ENCODE data around the gene MCC. TPM values are rescaled to one million over a fixed set of nuclear protein-coding genes. Genes with fewer than 3 reads are reported as not detected.

MCC gene
- total RNA-seq, 1 donor from 2014 or later = 22.7 TPM

DNA sequence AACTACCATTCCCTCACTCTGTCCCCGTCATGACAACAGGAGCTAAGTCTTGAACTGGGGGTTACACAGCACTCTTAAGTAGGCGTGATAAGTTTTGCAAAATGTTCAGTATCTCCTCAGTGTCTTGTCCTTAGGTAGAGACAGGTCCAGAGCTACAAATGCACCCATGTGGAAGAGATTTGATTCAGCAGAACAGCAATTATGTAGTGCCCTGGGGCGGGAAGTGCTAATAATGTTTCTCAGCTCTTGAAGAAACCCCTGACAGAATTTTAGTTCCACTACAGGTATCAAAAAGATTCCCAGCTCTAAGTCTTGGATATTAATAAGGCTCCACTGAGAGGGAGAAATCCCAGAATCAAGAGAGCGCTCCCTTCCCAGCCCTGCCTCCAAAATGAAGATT lies 462.0 kb downstream of the MCC start:
- no peaks in the 10 kb centered on the region for H3K9me3 Mint-ChIP-seq (ENCODE audit: unreplicated experiment)
- no peak overlapping the region for H3K27ac Mint-ChIP-seq (ENCODE audit: unreplicated experiment)
- TF ChIP-seq, protein P1, sequence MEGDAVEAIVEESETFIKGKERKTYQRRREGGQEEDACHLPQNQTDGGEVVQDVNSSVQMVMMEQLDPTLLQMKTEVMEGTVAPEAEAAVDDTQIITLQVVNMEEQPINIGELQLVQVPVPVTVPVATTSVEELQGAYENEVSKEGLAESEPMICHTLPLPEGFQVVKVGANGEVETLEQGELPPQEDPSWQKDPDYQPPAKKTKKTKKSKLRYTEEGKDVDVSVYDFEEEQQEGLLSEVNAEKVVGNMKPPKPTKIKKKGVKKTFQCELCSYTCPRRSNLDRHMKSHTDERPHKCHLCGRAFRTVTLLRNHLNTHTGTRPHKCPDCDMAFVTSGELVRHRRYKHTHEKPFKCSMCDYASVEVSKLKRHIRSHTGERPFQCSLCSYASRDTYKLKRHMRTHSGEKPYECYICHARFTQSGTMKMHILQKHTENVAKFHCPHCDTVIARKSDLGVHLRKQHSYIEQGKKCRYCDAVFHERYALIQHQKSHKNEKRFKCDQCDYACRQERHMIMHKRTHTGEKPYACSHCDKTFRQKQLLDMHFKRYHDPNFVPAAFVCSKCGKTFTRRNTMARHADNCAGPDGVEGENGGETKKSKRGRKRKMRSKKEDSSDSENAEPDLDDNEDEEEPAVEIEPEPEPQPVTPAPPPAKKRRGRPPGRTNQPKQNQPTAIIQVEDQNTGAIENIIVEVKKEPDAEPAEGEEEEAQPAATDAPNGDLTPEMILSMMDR (IDR thresholded peaks at IDR 0.05; ENCODE audit: unreplicated experiment) = no peak
- H3K4me1 Mint-ChIP-seq (ENCODE audit: unreplicated experiment) = peaks cover 15% of the 10 kb centered on the region
- no peak for DNase-seq (ENCODE audit: low spot score)
- peaks cover 25% of the 10 kb centered on the region for H3K36me3 Mint-ChIP-seq (ENCODE audit: low read depth, unreplicated experiment)
- no peak overlapping the region for H3K4me3 Mint-ChIP-seq (ENCODE audit: unreplicated experiment)
- peaks cover 7% of the 10 kb centered on the region for H3K27me3 Mint-ChIP-seq (ENCODE audit: unreplicated experiment)

- TF ChIP-seq, protein P1 (IDR thresholded peaks at IDR 0.05; ENCODE audit: unreplicated experiment) = no peak
- peaks cover 9% of the 10 kb centered on the region for H3K4me1 Mint-ChIP-seq (ENCODE audit: unreplicated experiment)
- no peak for DNase-seq (ENCODE audit: low spot score)
- H3K4me3 Mint-ChIP-seq (ENCODE audit: unreplicated experiment) = no peak overlapping the region
- H3K27me3 Mint-ChIP-seq (ENCODE audit: unreplicated experiment) = peaks cover 7% of the 10 kb centered on the region
- no peak overlapping the region for H3K27ac Mint-ChIP-seq (ENCODE audit: unreplicated experiment)
- H3K9me3 Mint-ChIP-seq (ENCODE audit: unreplicated experiment) = no peaks in the 10 kb centered on the region
- peaks cover 25% of the 10 kb centered on the region for H3K36me3 Mint-ChIP-seq (ENCODE audit: low read depth, unreplicated experiment)
Observed at GRCh38 chr5:113025596-113025995, 462.7 kb downstream of the MCC start.

DNA sequence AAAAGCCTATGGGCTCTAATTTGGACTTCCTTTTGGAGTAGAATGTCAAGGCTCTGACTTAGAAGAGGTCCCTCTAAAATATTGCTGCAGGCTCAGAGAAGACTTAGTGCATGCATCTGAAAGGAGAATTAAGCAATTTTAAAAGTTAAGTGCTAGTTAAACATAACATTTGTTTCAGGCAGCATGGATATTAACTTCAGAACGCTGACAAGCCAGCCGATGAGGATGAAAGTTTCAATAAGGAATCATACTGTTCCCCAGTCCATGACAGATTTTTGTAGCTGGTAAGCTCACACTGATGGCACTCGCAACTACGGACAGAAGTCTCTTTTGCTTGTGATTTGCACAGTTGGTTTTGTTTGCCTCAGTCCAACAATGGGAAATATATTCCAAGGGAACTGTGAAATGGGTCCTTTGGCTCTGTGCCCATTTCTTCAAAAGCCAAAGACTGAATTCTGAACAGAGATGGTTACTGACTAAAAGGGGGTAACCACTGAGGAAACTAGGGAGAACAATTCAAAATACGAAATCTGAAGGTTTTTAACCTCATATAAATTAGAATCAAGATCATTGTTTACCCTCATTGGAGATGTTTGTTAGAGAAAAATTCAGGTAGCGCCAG lies 464.1 kb downstream of the MCC start:
- Mint-ChIP-seq H3K27me3 (ENCODE audit: unreplicated experiment) (peaks cover 3% of the 10 kb centered on the region), H3K27ac (ENCODE audit: unreplicated experiment) (no peak overlapping the region), H3K36me3 (ENCODE audit: low read depth, unreplicated experiment) (peaks cover 21% of the 10 kb centered on the region)

DNA sequence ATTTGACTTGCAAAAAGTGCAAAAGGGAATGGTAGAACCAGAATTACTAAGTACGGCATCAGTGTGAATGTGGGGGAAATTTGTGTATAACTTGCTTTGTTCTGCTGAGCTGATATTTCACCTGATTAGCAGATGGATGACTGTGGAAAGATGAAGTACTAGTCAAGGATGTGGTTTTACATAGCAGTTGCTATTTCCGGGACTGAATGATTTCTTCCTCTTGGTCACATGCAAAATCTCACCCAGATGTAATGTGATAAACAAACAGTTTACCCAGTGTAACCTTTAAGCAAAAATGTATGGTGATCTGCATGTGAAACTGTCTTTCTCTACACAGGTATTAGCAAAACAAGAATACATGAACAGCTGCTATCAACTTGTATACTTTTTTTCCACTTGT lies 465.6 kb downstream of the MCC start:
- Mint-ChIP-seq H3K36me3 (ENCODE audit: low read depth, unreplicated experiment) (peaks cover 21% of the 10 kb centered on the region), H3K4me3 (ENCODE audit: unreplicated experiment) (no peak overlapping the region), H3K4me1 (ENCODE audit: unreplicated experiment) (peaks cover 6% of the 10 kb centered on the region), H3K27me3 (ENCODE audit: unreplicated experiment) (peaks cover 3% of the 10 kb centered on the region), H3K9me3 (ENCODE audit: unreplicated experiment) (no peaks in the 10 kb centered on the region), H3K27ac (ENCODE audit: unreplicated experiment) (no peak overlapping the region)
- TF ChIP-seq, protein P1 (IDR thresholded peaks at IDR 0.05; ENCODE audit: unreplicated experiment) = no peak
- no peak for DNase-seq (ENCODE audit: low spot score)

More for the DNA sequence above, 464.1 kb downstream of the MCC start:
- no peak for DNase-seq (ENCODE audit: low spot score)
- Mint-ChIP-seq H3K4me1 (ENCODE audit: unreplicated experiment) (peaks cover 6% of the 10 kb centered on the region), H3K9me3 (ENCODE audit: unreplicated experiment) (no peaks in the 10 kb centered on the region), H3K4me3 (ENCODE audit: unreplicated experiment) (no peak overlapping the region)
- TF ChIP-seq, protein P1 (IDR thresholded peaks at IDR 0.05; ENCODE audit: unreplicated experiment) = no peak

GRCh38 chr5:113020461-113021273 lies 467.6 kb downstream of the MCC start:
- DNase-seq (ENCODE audit: low spot score) = no peak
- peaks cover 6% of the 10 kb centered on the region for H3K4me1 Mint-ChIP-seq (ENCODE audit: unreplicated experiment)
- H3K27me3 Mint-ChIP-seq (ENCODE audit: unreplicated experiment) = no peaks in the 10 kb centered on the region
- H3K4me3 Mint-ChIP-seq (ENCODE audit: unreplicated experiment) = no peak overlapping the region
- peaks cover 2% of the 10 kb centered on the region for H3K36me3 Mint-ChIP-seq (ENCODE audit: low read depth, unreplicated experiment)
- TF ChIP-seq, protein P1 (IDR thresholded peaks at IDR 0.05; ENCODE audit: unreplicated experiment) = no peak
- H3K27ac Mint-ChIP-seq (ENCODE audit: unreplicated experiment) = no peak overlapping the region
- H3K9me3 Mint-ChIP-seq (ENCODE audit: unreplicated experiment) = no peaks in the 10 kb centered on the region

All from endothelial cell (in vitro differentiated cells).